ENCODE data around the gene ABCC6.
"Not testable (repeated sequence)": the region's sequence is repeated elsewhere in the genome, so short reads cannot be mapped to it uniquely, and the experiment has no call there.

The ABCC6 gene

GRCh38 chr16:16223662-16224241 is 458 bp upstream of the ABCC6 start:
- not testable (repeated sequence) for DNase-seq (ENCODE audit: low read depth)

- not testable (repeated sequence) for DNase-seq (ENCODE audit: low read depth)
Observed at GRCh38 chr16:16221382-16221781, 1.9 kb downstream of the ABCC6 start.

GRCh38 chr16:16220449-16220848 is 2.8 kb downstream of the ABCC6 start:
- not testable (repeated sequence) for DNase-seq (ENCODE audit: low read depth)

DNA sequence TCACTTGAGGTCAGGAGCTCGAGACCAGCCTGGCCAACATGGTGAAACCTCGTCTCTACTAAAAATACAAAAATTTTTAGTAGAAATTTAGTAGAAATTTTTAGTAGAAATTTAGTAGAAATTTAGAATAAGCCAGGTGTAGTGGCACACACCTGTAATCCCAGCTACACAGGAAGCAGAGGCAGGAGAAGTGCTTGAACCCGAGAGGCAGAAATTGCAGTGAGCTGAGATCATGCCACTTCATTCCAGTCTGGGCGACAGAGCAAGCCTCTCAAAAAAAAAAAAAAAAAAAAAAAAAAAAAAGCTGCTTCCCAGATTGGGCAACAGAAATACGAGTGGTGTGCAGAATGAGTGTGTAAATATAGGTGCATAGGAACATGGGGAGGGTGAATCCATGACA is 4.5 kb downstream of the ABCC6 start:
- not testable (repeated sequence) for DNase-seq (ENCODE audit: low read depth)

- DNase-seq (ENCODE audit: low read depth), result not testable (repeated sequence)
Observed at GRCh38 chr16:16218349-16218748, 4.9 kb downstream of the ABCC6 start.

GRCh38 chr16:16213863-16214293 is 9.4 kb downstream of the ABCC6 start:
- DNase-seq (ENCODE audit: low read depth), result not testable (repeated sequence)

DNA sequence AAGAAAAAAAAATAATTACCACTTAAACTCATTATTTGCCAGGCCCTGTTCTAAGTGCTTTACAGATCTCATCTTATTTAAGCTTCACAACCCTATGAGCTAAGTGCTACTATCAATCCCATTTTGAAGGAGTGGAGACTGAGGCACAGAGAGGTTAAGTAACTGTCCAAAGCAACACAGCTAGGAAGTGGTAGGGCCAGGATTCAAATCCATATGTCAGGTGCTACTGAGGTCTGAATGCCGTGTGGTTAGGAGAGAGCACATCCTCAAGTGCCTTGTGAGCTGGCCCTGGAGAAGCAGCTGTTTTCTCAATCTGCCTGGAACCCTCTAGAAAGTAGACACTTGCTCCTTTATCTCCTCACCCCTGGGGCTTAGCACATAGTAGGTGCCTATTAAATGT is 11.9 kb downstream of the ABCC6 start:
- not testable (repeated sequence) for DNase-seq (ENCODE audit: low read depth)

DNA sequence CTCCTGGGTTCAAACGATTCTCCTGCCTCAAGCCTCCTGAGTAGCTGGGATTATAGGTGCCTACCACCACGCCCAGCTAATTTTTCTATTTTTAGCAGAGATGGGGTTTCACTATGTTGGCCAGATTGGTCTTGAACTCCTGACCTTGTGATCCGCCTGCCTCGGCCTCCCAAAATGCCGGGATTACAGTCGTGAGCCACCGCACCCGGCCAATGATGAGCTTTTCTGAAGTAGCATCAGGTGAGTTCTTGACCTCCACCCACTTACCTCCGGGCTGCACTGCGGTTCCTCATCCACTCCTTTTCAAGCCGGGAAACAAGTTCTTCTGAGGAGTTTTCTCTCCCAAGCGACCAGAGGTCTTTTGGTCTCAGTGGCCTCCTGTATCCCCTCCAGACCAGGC is 14.8 kb downstream of the ABCC6 start:
- not testable (repeated sequence) for DNase-seq (ENCODE audit: low read depth)

DNA sequence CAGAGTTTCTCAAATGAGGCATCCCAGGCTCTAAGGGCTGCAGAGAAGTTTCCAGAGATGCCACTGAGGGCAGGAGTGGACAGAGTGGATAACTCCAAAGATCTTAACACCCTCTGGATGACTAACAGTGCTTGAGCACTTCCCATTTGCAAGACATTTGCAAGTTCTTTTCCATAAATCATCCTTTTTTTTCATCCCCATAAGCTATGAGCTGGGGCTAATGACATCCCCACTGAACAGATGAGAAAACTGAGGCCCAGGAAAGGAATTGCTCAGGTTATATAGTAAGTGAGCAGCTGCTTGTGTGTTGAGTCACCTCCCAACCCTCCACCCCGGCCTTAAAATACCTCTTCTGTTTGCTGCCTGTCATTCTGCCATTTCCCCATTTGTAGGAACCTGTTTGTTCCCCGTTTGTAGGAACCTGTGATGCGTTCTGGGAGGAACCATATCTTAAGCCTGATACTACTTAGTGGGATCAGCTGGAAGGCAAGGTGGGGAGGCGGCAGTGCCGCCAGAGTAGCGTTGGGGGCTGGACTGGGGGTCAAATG is 15.4 kb downstream of the ABCC6 start:
- not testable (repeated sequence) for DNase-seq (ENCODE audit: low read depth)

GRCh38 chr16:16207097-16207786 is 16.1 kb downstream of the ABCC6 start:
- not testable (repeated sequence) for DNase-seq (ENCODE audit: low read depth)

DNA sequence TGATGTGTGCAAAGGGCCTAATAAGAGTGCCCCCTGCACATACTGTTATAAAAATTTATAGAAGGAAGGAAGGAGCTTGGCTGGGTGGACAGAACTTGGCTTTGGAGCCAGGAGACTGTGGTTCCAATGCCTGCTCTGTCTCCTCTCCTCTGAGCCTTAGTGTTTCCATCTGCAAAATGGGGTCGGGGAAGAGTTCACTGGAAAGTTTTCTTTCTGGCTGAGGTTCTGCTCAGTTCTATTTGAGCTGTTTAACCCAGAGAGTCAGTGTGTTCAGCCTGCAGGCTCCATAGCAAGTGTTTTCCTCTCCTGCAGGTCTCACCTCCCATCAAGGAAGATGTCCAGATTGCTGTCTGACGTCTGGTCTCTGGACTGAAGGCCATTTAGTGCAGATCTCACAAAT is 17.4 kb downstream of the ABCC6 start:
- DNase-seq (ENCODE audit: low read depth), result not testable (repeated sequence)

DNA sequence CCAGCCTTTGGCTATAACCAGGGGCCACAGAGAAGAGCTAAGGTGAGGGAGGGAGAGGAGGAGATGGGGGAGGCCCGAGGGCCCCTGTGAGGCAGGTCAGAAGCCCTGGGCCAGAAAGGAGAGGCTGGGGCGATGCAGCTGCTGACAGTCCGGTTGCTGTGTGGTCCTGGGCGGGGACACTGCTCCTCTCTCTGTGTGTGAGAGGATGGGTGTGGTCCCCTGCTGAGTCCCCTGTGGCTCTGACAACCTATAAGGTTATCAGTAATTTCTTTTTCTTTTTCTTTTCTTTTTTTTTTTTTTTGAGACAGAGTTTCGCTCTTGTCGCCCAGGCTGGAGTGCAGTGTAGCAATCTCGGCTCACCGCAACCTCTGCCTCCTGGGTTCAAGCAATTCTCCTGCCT is 18.7 kb downstream of the ABCC6 start:
- DNase-seq (ENCODE audit: low read depth), result not testable (repeated sequence)

DNA sequence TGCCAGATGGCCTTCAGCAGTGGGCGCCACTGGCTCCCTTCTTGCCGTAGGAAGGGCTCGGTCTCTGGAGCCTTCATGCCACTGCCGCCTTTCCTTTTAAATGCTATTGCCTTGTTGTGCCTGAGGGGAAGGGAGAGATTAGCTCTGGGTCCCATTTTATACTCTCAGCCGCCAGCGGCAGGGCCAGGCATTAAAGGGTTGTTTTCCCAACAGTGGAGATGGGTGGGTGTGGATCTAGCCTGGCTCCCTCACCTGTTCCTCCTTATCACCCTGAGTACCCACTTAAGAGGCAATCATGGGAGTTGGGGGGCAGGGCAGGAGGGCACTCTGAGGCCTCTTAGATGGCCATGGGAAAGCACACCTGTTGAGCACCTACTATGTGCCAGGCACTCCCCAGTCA is 19.8 kb downstream of the ABCC6 start:
- DNase-seq (ENCODE audit: low read depth), result not testable (repeated sequence)

DNA sequence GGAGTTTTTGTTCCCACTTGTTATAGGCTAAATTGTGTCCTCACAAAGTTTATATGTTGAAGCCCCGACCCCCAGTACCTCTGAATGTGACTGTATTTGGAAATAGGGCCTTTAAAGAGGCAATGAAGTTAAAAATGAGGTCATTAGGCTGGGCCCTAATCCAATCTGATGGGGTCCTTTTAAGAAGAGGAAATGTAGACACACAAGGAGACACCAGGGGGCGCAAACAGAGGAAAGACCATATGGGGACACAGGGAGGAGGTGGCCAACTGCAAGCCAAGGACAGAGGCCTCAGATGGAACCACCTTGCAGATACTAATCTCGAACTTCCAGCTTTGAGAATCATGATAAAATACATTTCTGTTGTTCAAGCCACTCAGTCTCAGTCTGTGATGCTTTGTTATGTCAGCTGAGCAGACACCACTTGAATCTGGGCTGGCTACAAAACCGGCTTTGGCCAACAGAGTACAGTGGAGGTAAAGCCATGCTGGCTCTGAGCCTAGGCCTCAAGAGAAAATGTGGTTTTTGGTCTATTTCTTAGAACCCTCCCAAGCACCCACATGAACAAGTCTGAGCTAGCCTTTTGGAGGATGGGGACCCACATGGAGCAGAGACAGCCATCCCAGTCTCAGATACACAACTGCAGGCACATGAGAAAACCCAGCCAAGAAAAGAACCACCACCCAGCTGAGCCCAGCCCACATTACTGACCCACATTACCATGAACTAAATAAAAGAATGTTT is 20.7 kb downstream of the ABCC6 start:
- not testable (repeated sequence) for DNase-seq (ENCODE audit: low read depth)

- not testable (repeated sequence) for DNase-seq (ENCODE audit: low read depth)
Observed at GRCh38 chr16:16201880-16202279, 21.4 kb downstream of the ABCC6 start.

- not testable (repeated sequence) for DNase-seq (ENCODE audit: low read depth)
Observed at GRCh38 chr16:16200391-16200790, 22.9 kb downstream of the ABCC6 start.

- DNase-seq (ENCODE audit: low read depth), result not testable (repeated sequence)
Observed at GRCh38 chr16:16199428-16199827, 23.9 kb downstream of the ABCC6 start.

GRCh38 chr16:16197966-16198365 is 25.3 kb downstream of the ABCC6 start:
- no peak for DNase-seq (ENCODE audit: low read depth)

GRCh38 chr16:16197331-16197730 is 26.0 kb downstream of the ABCC6 start:
- DNase-seq (ENCODE audit: low read depth), result no peak

- DNase-seq (ENCODE audit: low read depth), result no peak
Observed at GRCh38 chr16:16196099-16196498, 27.2 kb downstream of the ABCC6 start.

- no peak for DNase-seq (ENCODE audit: low read depth)
Observed at GRCh38 chr16:16191493-16192167, 31.7 kb downstream of the ABCC6 start.

- not testable (repeated sequence) for DNase-seq (ENCODE audit: low read depth)
Observed at GRCh38 chr16:16190966-16191365, 32.3 kb downstream of the ABCC6 start.

Data from stimulated activated CD8-positive, alpha-beta memory T cell treated with anti-CD3 and anti-CD28 coated beads, Interleukin-15, amount 100 ng/mL, for 1 hour (primary cell).